Measurements from ENCODE around the gene CAST.

DNA sequence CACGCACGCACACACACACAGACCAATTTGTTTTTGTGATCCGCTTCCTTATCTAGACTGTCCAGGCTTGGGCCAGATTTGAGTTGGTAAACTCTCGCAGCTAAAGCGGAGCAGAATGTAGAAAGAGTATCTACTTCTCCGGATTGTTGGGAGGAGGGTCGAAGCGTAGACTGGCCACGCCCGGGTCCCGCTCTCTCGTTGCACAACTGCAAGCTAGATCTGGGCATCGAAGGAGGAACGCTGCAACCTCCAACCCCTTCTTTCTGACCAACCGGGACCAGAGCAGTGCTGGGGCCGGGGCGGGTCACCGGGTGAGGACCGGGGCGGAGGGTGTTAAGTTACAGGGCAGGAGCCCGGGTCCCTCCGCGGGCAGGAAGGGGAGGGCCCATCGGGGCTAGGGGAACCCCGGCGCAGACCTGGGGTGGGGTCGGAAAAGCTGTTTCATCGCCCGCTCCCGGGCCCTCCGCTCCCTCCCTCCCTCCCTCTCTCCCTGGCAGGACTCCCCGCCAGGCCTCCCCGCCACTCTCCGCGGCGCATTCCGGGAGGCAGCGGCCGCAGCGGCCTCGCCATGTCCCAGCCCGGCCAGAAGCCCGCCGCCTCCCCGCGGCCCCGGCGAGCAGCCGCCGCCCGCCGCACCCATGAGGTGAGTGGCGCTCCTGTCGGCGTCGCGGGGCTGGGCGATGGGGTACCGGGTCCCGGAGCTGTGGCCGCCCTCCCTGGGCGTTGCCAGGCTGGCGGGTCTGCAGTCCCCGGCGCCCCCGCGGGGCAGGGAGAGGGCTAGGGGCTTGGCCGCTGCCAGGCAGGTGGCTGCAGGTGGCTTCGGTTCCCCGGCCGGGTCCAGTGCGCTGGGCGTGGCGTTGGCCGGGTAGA is at the start of gene CAST:
- TF ChIP-seq, protein P1, sequence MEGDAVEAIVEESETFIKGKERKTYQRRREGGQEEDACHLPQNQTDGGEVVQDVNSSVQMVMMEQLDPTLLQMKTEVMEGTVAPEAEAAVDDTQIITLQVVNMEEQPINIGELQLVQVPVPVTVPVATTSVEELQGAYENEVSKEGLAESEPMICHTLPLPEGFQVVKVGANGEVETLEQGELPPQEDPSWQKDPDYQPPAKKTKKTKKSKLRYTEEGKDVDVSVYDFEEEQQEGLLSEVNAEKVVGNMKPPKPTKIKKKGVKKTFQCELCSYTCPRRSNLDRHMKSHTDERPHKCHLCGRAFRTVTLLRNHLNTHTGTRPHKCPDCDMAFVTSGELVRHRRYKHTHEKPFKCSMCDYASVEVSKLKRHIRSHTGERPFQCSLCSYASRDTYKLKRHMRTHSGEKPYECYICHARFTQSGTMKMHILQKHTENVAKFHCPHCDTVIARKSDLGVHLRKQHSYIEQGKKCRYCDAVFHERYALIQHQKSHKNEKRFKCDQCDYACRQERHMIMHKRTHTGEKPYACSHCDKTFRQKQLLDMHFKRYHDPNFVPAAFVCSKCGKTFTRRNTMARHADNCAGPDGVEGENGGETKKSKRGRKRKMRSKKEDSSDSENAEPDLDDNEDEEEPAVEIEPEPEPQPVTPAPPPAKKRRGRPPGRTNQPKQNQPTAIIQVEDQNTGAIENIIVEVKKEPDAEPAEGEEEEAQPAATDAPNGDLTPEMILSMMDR (tag by site-specific recombination; IDR thresholded peaks at IDR 0.05): no peak; the same call in 1 of the 2 replicates
- no peak for TF ChIP-seq ZNF791 (tag by site-specific recombination; IDR thresholded peaks at IDR 0.05)
- no peak for TF ChIP-seq ZNF121 (tag by site-specific recombination; IDR thresholded peaks at IDR 0.05)
- no peak for TF ChIP-seq MZF1 (tag by site-specific recombination; IDR thresholded peaks at IDR 0.05; ENCODE audit: borderline replicate concordance)
- TF ChIP-seq ZNF654 (tag by site-specific recombination; IDR thresholded peaks at IDR 0.05; ENCODE audit: low read depth): no peak
- no peak for TF ChIP-seq ZNF585B (tag by site-specific recombination; IDR thresholded peaks at IDR 0.05)
- TF ChIP-seq ZFP3 (tag by site-specific recombination; IDR thresholded peaks at IDR 0.05; ENCODE audit: low read depth): no peak
- no peak for TF ChIP-seq ZSCAN5A (tag by site-specific recombination; IDR thresholded peaks at IDR 0.05)
- no peak for TF ChIP-seq ZNF324 (tag by site-specific recombination; IDR thresholded peaks at IDR 0.05)
- no peak for TF ChIP-seq MYNN (tag by site-specific recombination; IDR thresholded peaks at IDR 0.05; ENCODE audit: borderline replicate concordance)
- no peak for TF ChIP-seq ZBTB21 (tag by site-specific recombination; IDR thresholded peaks at IDR 0.05)
- TF ChIP-seq YY1 (tag by site-specific recombination; IDR thresholded peaks at IDR 0.05): no peak
- no peak for TF ChIP-seq ZNF248 (tag by site-specific recombination; IDR thresholded peaks at IDR 0.05)

Data from HEK293 (cell line).